K562 (cell line): ENCODE measurements around the gene HES4. TPM values are rescaled to one million over a fixed set of nuclear protein-coding genes. Genes with fewer than 3 reads are reported as not detected.
"Not testable (repeated sequence)": the region's sequence is repeated elsewhere in the genome, so short reads cannot be mapped to it uniquely, and the experiment has no call there.

Source experiments
- ATAC-seq: fragments of 200-7000 bp; cut with Tn5 transposase; 3 replicates; pipeline ENCODE4 v1.9.1; 2020; ENCODE audit warnings: moderate library complexity
- BruUV-seq: library from RNA; stranded (reverse); fragments of 400-500 nt; replicated peaks from 2 replicates; lab custom pipeline; 2021; lab: Mats Ljungman, UMichigan
- CTCF ChIA-PET: fragments of 300-600 bp; formaldehyde crosslinking; extraction: SDS; loops from one replicate; lab custom pipeline; 2021; ENCODE audit warnings: low intra/inter-chr PET ratio; lab: Yijun Ruan, JAX
- POLR2A ChIA-PET: fragments of 300-600, 350-650 bp; sonication (Branson Sonifier 250); formaldehyde crosslinking; extraction: SDS; loops from one replicate; lab custom pipeline; 2021; ENCODE audit warnings: antibody characterized with exemption, inconsistent platforms; lab: Yijun Ruan, JAX
- DNase-seq, 4 experiments: peaks; one replicate each; pipeline versions ENCODE4 v3.0.0 to v3.0.0-alpha.2; 2011 to 2018; ENCODE audit warnings: low spot score in 3 of 4, mixed read lengths in 3 of 4; ENCODE audit errors: extremely low read depth in 1 of 4
- FAIRE-seq: peaks from 2 replicates; lab custom pipeline; 2011; peaks lifted over from hg19 to GRCh38; lab: Jason Lieb, UNC
- H2AFZ ChIP-seq: 2 replicates; pipeline ENCODE4 v1.6.0; 2011; ENCODE audit warnings: low read depth, low read length, control low read depth, inconsistent platforms
- H3K27ac ChIP-seq: fragments of 200-600 bp; 3 replicates; pipeline ENCODE4 v1.8.0; 2011; ENCODE audit warnings: low read depth, mild to moderate bottlenecking, control low read depth, inconsistent platforms, low read length, moderate library complexity, mixed read lengths; ENCODE audit errors: extremely low read depth
- H3K27me3 ChIP-seq, 2 experiments: fragments of 300-600 bp in 1 of 2; 2 replicates in 1 of 2; 3 replicates in 1 of 2; pipeline versions ENCODE4 v1.6.0 to v1.8.0; 2011; ENCODE audit warnings: inconsistent platforms in 2 of 2, low read length in 2 of 2, mild to moderate bottlenecking in 1 of 2, mixed read lengths in 1 of 2, moderate library complexity in 1 of 2; ENCODE audit not compliant: control insufficient read depth in 2 of 2, insufficient read depth in 2 of 2
- H3K36me3 ChIP-seq: fragments of 300-600 bp; 3 replicates; pipeline ENCODE4 v1.8.0; 2011; ENCODE audit warnings: mild to moderate bottlenecking, low read length, inconsistent platforms; ENCODE audit not compliant: control insufficient read depth, insufficient read depth
- H3K4me1 ChIP-seq, 2 experiments: fragments of 200-600 bp in 1 of 2; replicated peaks in 1 of 2; 2 replicates in 1 of 2; 3 replicates in 1 of 2; pipeline versions ENCODE4 v1.5.1 to v1.8.0; 2011; ENCODE audit warnings: inconsistent platforms in 2 of 2, low read length in 2 of 2, mild to moderate bottlenecking in 1 of 2, mixed read lengths in 1 of 2, moderate library complexity in 1 of 2; ENCODE audit not compliant: control insufficient read depth in 2 of 2, insufficient read depth in 2 of 2
- H3K4me2 ChIP-seq: 2 replicates; pipeline ENCODE4 v1.6.1; 2011; ENCODE audit warnings: low read length, control low read depth, inconsistent platforms, mixed read lengths; ENCODE audit not compliant: insufficient read depth
- H3K4me3 ChIP-seq: fragments of 200-600 bp; sonication (generic), shearing (Covaris generic); 2 replicates; pipeline ENCODE4 v1.5.1; 2016; ENCODE audit warnings: control low read depth, inconsistent platforms
- H3K79me2 ChIP-seq: fragments of 200-600 bp; 3 replicates; pipeline ENCODE4 v1.8.0; 2011; ENCODE audit warnings: low read length, inconsistent platforms; ENCODE audit not compliant: control insufficient read depth, insufficient read depth
- H3K9ac ChIP-seq, 2 experiments: 2 replicates each; pipeline versions ENCODE4 v1.6.0 to v1.6.1; 2011; ENCODE audit warnings: low read depth in 2 of 2, low read length in 2 of 2, control low read depth in 1 of 2, inconsistent platforms in 1 of 2, mild to moderate bottlenecking in 1 of 2, mixed read lengths in 1 of 2; ENCODE audit not compliant: insufficient read depth in 1 of 2
- H3K9me1 ChIP-seq: one replicate; pipeline ENCODE4 v1.6.0; 2011; ENCODE audit warnings: inconsistent platforms, mild to moderate bottlenecking, low read length, moderate library complexity; ENCODE audit not compliant: control insufficient read depth, insufficient read depth
- H3K9me3 ChIP-seq: replicated peaks from 2 replicates; pipeline ENCODE4 v1.5.1; 2011; ENCODE audit warnings: low read depth, low read length, inconsistent platforms; ENCODE audit not compliant: control insufficient read depth, insufficient read depth
- H4K20me1 ChIP-seq: replicated peaks from 2 replicates; pipeline ENCODE4 v1.6.1; 2011; ENCODE audit warnings: low read length, inconsistent platforms, mixed read lengths; ENCODE audit not compliant: control insufficient read depth, insufficient read depth
- ATF3 ChIP-seq, 2 experiments: fragments of 450-650 bp in 1 of 2; sonication (generic) in 1 of 2; formaldehyde crosslinking in 1 of 2; IDR thresholded peaks in 1 of 2; conservative IDR thresholded peaks in 1 of 2; 2 replicates each; pipeline versions ENCODE4 v1.6.1 to v1.8.1; 2016 to 2023; ENCODE audit warnings: mild to moderate bottlenecking in 2 of 2, moderate library complexity in 2 of 2, inconsistent platforms in 1 of 2, missing genetic modification reagents in 1 of 2
- CEBPG ChIP-seq, 3 experiments: fragments of 200-800 bp in 1 of 3; sonication (Bioruptor generic) in 1 of 3; sonication (generic) in 1 of 3; formaldehyde crosslinking in 1 of 3; IDR thresholded peaks in 2 of 3; conservative IDR thresholded peaks in 1 of 3; 2 replicates each; pipeline versions ENCODE4 v1.6.1 to v1.8.0; 2016 to 2022; ENCODE audit warnings: missing compliant biosample characterization in 2 of 3, missing genetic modification characterization in 2 of 3, mild to moderate bottlenecking in 1 of 3, missing genetic modification reagents in 1 of 3
- MEF2A ChIP-seq: IDR thresholded peaks from 2 replicates; pipeline ENCODE4 v1.6.1; 2011; ENCODE audit warnings: low read depth, mild to moderate bottlenecking, low read length, moderate library complexity; ENCODE audit not compliant: control insufficient read depth
- MEF2D ChIP-seq: conservative IDR thresholded peaks from 2 replicates; pipeline ENCODE4 v1.6.1; 2016; ENCODE audit warnings: low read depth, missing genetic modification characterization, missing compliant biosample characterization
- PATZ1 ChIP-seq: fragments of 250-450 bp; sonication (Bioruptor Pico); IDR thresholded peaks from 2 replicates; pipeline ENCODE4 v1.5.0; 2020; ENCODE audit warnings: mild to moderate bottlenecking, borderline replicate concordance
- STAT5A ChIP-seq: IDR thresholded peaks from 2 replicates; pipeline ENCODE4 v1.6.1; 2012; ENCODE audit warnings: low read length, inconsistent platforms, borderline replicate concordance
- ZBTB9 ChIP-seq: fragments of 450-650 bp; formaldehyde crosslinking; IDR thresholded peaks from 2 replicates; pipeline ENCODE4 v1.4.0; 2020; ENCODE audit warnings: mild to moderate bottlenecking, moderate library complexity
- WGBS: fragments of 100-300 bp; shearing (Covaris generic); methylation state at CpG from one replicate; pipeline ENCODE4 v1.1.6; 2016; ENCODE audit warnings: low coverage, mixed read lengths; ENCODE audit not compliant: insufficient coverage; ENCODE audit errors: missing lambda C conversion rate; 5-methylcytosine and 5-hydroxymethylcytosine counted together
- in situ Hi-C: fragments of 300-500 bp; cut with MboI; formaldehyde crosslinking; loops from 4 replicates; pipeline ENCODE4 v1.15.0; 2018; ENCODE audit warnings: inconsistent platforms, mixed read lengths
- intact Hi-C: fragments of 100-400 bp; cut with micrococcal nuclease; formaldehyde crosslinking; loops from 2 replicates; pipeline ENCODE4 v1.14.2; 2022
- polyA plus RNA-seq, 8 experiments: library from polyadenylated mRNA; depleted of rRNA in 4 of 8; stranded (reverse) in 5 of 8; unstranded in 3 of 8; fragments of >200 nt; fragmentation: Nextera tagmentation in 2 of 8; fragmentation: Illumina TruSeq in 1 of 8; extraction: Ambion mirVana in 2 of 8; extraction: Trizol in 1 of 8; gene quantifications; 2 replicates each; pipeline versions ENCODE4 v1.2.1 to v1.2.3, GENCODE V29; 2011 to 2014; ENCODE audit warnings: inconsistent platforms in 1 of 8, missing spikeins in 1 of 8
- total RNA-seq, 7 experiments: library from RNA; depleted of rRNA in 6 of 7; stranded (reverse); fragments of >200 nt in 6 of 7; fragmentation: Illumina TruSeq in 2 of 7; extraction: Trizol in 2 of 7; gene quantifications; 2 replicates each; pipeline versions ENCODE4 v1.2.1 to v1.2.3, GENCODE V29; 2011 to 2021; ENCODE audit warnings: low replicate concordance in 1 of 7

HES4 gene
- total and polyA plus RNA-seq, 9 of the 15 experiments (the other 6 are each of a cell fraction or from before 2014, with no cell fraction given) = 0.21 to 43.7 (median 5.3) TPM; not detected in 2

DNA sequence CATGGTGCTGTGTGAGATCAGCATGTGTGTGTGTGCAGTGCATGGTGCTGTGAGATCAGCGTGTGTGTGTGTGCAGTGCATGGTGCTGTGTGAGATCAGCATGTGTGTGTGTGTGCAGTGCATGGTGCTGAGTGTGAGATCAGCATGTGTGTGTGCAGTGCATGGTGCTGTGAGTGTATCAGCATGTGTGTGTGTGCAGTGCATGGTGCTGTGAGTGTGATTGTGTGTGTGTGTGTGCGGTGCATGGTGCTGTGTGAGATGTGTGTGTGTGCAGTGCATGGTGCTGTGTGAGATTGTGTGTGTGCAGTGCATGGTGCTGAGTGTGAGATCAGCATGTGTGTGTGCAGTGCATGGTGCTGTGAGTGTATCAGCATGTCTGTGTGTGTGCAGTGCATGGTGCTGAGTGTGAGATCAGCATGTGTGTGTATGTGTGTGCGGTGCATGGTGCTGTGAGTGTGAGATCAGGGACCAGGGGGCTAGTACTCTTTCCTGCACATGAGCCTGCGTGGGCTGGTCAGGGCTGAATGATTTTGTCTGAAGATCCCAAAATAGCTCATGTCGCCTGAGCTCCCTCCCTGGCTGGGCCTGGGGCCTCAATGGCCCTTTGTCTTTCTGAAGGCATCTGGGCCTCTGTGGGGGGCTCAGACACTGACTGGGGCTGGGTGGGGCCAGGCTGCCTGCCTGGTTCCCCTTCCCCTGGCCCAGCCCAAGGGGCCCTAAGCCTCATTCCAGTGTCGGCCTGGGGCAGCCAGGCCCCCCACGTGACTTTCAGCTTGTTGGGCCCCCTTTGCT lies 31.2 kb upstream of the HES4 start:
- POLR2A ChIA-PET = interaction anchor here (0.7 to 1.2 kb wide), 3 partner anchors 10 to 26 kb away, joined by 3 read pairs; no protein-coding TSS in a partner anchor
- DNase-seq, H3K4me3 ChIP-seq, H3K9ac ChIP-seq, H3K27me3 ChIP-seq, CTCF ChIA-PET, H3K79me2 ChIP-seq, intact Hi-C loops, BruUV-seq, ATAC-seq, in situ Hi-C loops, FAIRE-seq, H3K27ac ChIP-seq, H3K9me1 ChIP-seq, H3K4me2 ChIP-seq, H3K9me3 ChIP-seq, H2AFZ ChIP-seq: not testable (repeated sequence)
- Histone ChIP-seq H4K20me1 (peaks cover 18% of the 10 kb centered on the region), H3K4me1 (peaks cover 0 to 67% of the 10 kb centered on the region in 2 experiments; a peak in 3 of 5 replicates), H3K36me3 (peaks cover 27% of the 10 kb centered on the region; the same call in 2 of the 3 replicates)
- 66% methylated on average over 7 of the region's 7 CpGs for WGBS
- TF ChIP-seq MEF2D (tag) = 0 out of 2 replicates have a peak, but pooled peaks have one; percentile 18
- TF ChIP-seq STAT5A = peak; percentile 7; the same call in 1 of the 2 replicates
- TF ChIP-seq MEF2A = peak; percentile 57; the same call in 1 of the 2 replicates

- DNase-seq (no peak), ATAC-seq (no peak), FAIRE-seq (no peak)
- H2AFZ ChIP-seq = no peak overlapping the region
- H3K9ac ChIP-seq = peak overlapping the region in 1 of 2 experiments; percentile 68; a peak in 2 of 4 replicates
- peaks cover 45% of the 10 kb centered on the region; the same call in 2 of the 3 replicates for H3K36me3 ChIP-seq
- peaks cover 23% of the 10 kb centered on the region for H4K20me1 ChIP-seq
- H3K9me3 ChIP-seq = no peaks in the 10 kb centered on the region
- no peak overlapping the region for H3K4me2 ChIP-seq
- H3K4me1 ChIP-seq = peaks cover 15 to 70% of the 10 kb centered on the region in 2 experiments; a peak in 4 of 5 replicates
- H3K27me3 ChIP-seq = no peaks in the 10 kb centered on the region
- no peak for TF ChIP-seq PATZ1 (CRISPR knock-in tag)
- 0 out of 2 replicates have a peak, but pooled peaks have one; percentile 12 for TF ChIP-seq CEBPG (CRISPR knock-in tag; IDR thresholded peaks at IDR 0.05)
- TF ChIP-seq CEBPG (tag; conservative IDR thresholded peaks at IDR 0.05 in 1 of 2, IDR thresholded peaks at IDR 0.05 in 1 of 2) = no peak
- TF ChIP-seq ZBTB9 = no peak
- peak; percentile 14; the same call in 1 of the 2 replicates for TF ChIP-seq ATF3 (IDR thresholded peaks at IDR 0.05)
- TF ChIP-seq ATF3 (CRISPR knock-in tag; conservative IDR thresholded peaks at IDR 0.05) = no peak
- intact Hi-C loops (no loop called here), in situ Hi-C loops (no loop called here)
- H3K4me3 ChIP-seq = no peak overlapping the region
- H3K79me2 ChIP-seq = peaks cover 17% of the 10 kb centered on the region
- H3K9me1 ChIP-seq = peaks cover 6% of the 10 kb centered on the region
- 85% methylated on average over 13 of the region's 17 CpGs for WGBS
- no peak overlapping the region for H3K27ac ChIP-seq
- no TSS peak for BruUV-seq
- CTCF ChIA-PET = no interaction called here
- POLR2A ChIA-PET = interaction anchor here (1.1 kb wide), 1 partner anchor 278 kb away, joined by 3 read pairs; no protein-coding TSS in a partner anchor
Observed at GRCh38 chr1:1027791-1028190, 27.9 kb upstream of the HES4 start.
